ENCODE results near the gene NTSR2.

The NTSR2 gene

DNA sequence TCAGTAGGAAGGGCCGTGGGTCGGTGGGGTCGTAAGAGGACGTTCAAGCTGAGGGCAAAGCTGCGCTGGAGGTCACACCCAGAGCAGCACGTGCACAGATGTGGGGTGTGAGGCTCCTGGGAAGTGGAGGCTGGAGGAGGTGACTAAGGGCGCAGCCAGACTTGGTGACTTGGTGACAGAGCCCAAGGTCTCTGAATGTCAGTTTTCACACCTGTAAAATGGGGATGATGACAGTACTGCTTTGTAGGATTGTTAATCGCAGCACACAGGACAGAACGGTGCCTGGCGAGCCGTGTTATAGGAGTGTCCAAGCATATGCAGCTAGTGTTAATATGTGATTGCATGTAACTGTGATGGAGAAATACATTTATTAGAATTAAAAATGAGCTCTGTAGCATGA, 40.8 kb downstream of the NTSR2 start:
- no peak for DNase-seq (ENCODE audit: low read depth in 2 of 2)

DNA sequence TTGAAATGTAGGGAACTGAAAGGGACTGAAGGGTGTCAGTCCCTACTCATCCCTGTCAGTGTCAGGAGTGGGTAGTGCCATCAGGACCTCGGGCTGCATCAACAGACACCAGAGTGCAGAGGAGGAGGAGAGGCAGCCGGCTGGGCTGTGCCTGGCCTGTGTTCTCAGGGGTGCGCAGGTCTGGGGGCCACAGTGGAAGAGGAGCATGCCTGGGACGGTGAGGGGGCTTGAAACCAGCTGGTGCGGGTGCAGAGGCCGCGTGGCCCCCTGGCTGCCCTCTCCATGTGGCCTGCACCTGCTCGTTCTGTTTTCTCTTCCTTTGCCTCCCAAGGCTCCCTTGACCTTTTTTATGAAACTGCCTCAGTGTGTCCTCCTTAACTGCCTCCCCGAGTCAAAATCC, 41.3 kb downstream of the NTSR2 start:
- no peak for DNase-seq (ENCODE audit: low read depth in 2 of 2)

DNA sequence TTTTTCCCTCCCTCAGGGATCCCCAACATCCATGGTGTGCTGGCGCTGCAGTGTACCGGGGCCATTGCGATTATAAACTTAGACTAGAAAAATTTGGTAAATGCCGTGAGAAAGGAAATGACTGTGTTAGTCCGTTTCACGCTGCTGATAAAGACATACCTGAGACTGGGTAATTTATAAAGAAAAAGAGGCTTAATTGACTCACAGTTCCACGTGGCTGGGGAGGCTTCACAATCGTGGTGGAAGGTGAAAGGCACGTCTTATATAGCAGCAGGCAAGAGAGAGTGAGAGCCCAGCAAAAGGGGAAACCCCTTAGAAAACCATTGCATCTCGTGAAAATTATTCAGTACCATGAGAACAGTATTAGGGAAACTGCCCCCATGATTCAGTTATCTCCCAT, 44.3 kb downstream of the NTSR2 start:
- DNase-seq (ENCODE audit: low read depth in 2 of 2), result no peak

DNA sequence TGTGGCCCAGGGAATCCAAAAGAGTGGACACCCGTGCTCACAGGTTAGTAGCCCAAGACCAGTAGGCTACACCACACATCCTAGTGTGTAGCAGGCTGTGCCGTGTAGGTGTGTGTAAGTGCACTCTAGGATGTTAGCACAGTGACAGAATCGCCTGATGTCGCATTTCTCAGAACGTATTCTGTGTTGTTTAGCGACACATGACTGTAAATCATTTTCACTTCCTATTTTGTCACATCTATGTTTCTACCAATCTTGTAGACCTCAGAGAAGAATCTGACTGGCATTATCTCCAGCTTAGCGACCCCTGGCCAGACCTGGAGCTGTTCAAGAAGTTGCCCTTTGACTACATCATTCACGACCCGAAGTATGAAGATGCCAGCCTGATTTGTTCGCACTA, 45.1 kb downstream of the NTSR2 start:
- DNase-seq (ENCODE audit: low read depth in 2 of 2), result no peak

- DNase-seq (ENCODE audit: low read depth in 2 of 2), result no peak
Measured at GRCh38 chr2:11622611-11623010, 47.4 kb downstream of the NTSR2 start.

DNA sequence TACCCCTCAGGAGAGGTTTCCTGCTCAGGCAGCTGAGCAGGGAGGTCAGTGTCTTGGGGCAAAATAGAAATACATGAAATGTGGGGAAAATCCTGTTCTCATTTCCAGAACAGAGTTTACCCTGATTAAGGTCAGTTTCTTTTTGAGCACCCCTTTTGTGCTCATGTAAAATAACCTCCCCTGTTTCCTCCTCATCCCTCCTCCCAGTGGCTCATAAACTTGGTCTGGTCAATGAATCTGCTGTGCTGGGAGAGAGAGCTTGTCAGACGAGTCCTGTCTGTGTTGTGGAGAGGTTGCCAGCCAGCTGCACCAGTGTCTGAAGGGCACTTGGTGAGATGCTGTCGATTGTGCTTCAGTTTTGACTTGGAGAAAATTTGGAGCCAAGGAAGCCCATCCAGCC, 48.6 kb downstream of the NTSR2 start:
- DNase-seq (ENCODE audit: low read depth in 2 of 2), result no peak

- DNase-seq (ENCODE audit: low read depth in 2 of 2), result no peak
Measured at GRCh38 chr2:11618708-11619062, 51.3 kb downstream of the NTSR2 start.

- DNase-seq (ENCODE audit: low read depth in 2 of 2), result no peak
Measured at GRCh38 chr2:11617984-11618707, 51.8 kb downstream of the NTSR2 start.

DNA sequence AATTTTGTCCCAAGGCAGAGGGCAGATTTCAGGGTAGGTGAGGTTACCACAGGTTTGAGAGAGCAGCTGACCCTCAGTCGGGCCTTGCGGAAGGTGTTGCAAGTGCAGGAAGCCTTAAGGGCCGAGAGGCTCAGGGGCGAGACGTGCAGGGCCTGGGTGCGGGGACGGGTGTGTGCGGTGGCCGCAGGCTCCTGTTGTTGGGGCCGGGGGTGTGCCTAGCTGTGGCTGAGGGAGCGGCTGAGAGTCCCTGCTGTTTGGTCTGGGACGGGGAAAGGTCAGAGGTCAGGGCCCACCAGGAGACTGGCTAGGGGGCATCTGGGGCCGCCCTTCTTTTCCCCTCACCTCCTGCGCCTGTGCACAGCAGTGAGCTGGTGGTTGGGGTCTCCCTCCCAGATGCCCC, 52.5 kb downstream of the NTSR2 start:
- DNase-seq (ENCODE audit: low read depth in 2 of 2), result no peak

GRCh38 chr2:11616851-11617415, 53.1 kb downstream of the NTSR2 start:
- DNase-seq (ENCODE audit: low read depth in 2 of 2), result no peak

DNA sequence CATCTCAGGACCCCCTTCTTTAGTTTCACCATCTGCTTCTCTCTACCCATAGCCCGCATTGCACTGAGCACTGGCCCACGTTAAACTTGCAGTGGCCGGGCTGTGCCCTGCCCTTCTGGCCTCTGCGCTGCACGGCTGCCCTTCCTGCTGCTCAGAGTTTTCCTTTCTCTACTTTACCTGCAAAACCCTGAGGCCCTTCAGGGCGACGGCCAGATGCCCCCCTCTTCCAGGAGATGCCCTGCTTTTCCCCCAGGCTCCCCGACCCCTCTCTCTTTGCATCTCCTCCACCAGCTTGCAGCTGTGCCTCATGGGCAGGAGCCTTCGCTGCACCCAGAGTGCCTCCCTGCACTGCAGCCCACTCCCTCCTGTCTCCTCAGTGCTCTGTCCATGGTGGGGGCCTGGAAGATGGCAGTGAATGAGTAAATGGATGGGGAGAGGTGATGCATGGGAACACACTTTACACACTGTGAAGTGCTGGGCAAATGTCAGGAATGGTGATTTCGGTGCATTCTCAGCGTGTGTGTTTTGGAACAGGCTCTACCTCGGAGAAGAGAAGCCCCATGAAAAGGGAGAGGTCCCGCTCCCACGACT, 53.8 kb downstream of the NTSR2 start:
- DNase-seq (ENCODE audit: low read depth in 2 of 2), result no peak

DNA sequence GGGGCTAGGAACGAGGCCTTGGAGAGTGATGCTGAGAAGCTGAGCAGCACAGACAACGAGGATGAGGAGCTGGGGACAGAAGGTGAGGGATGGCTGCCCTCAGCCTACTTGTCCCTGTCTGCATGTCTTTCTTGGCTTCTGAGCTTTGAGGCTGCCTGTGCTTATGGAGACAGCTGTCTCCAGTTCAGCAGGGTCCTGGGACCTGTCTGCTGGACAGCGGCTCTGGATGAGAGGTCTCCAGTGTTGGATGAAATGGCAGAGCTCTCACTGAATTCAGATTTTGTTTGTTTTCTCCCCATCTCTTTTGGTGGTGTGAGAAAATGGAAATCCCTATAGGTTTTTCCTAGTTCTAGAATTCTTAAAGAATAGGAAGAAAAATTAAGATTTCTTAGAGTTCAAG, 54.8 kb downstream of the NTSR2 start:
- no peak for DNase-seq (ENCODE audit: low read depth in 2 of 2)

- DNase-seq (ENCODE audit: low read depth in 2 of 2), result no peak
Measured at GRCh38 chr2:11613297-11613696, 56.7 kb downstream of the NTSR2 start.

DNA sequence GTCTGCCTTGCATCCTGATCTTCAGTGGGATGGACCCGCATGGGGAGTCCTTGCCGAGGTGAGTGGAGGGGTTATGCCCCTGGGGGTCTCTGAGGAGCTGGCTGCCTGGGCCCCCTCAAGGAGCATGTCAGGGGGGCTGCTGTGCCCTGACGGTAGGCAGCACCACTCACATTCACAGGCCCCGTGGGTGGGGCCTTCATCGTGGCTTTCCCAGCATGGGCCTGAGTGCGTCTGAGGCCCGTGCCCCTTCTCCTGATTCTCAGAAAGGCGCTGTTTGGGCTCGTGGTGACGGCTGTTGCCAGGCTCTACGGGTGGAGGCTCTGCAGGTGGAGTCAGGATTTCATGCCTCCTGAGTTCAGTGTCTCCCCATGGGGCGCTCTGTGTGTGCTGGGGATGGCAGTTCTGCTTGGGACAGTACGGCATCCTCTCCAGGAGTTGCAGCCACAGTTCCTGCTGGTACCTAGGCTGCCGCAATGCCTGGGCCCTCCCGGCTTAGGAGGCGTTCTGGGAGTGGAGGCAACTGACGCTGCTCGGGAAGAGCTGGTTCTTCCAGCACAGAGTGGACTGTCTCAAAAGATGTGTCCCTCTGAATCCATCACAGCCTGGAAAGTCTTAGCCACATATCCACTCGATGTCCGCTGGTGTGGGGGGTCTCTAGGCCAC, 57.3 kb downstream of the NTSR2 start:
- DNase-seq (ENCODE audit: low read depth in 2 of 2), result no peak

DNA sequence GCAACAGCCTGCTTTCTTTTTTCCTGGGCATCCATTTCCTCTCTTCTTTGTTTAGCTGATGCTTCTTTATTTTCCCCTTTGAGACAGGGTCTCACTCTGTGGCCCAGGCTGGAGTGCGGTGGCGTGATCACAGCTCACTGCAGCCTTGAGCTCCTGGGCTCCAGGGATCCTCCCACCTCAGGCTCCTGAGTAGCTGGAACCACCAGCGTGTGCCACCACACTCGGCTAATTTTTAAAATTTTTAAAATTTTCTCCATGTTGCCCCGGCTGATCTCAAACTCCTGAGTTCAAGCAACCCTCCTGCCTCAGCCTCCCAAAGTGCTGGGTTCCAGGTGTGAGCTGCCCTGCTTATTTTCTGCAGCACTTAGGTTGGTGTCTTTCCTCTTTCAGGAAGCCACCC, 58.7 kb downstream of the NTSR2 start:
- DNase-seq (ENCODE audit: low read depth in 2 of 2), result no peak

DNA sequence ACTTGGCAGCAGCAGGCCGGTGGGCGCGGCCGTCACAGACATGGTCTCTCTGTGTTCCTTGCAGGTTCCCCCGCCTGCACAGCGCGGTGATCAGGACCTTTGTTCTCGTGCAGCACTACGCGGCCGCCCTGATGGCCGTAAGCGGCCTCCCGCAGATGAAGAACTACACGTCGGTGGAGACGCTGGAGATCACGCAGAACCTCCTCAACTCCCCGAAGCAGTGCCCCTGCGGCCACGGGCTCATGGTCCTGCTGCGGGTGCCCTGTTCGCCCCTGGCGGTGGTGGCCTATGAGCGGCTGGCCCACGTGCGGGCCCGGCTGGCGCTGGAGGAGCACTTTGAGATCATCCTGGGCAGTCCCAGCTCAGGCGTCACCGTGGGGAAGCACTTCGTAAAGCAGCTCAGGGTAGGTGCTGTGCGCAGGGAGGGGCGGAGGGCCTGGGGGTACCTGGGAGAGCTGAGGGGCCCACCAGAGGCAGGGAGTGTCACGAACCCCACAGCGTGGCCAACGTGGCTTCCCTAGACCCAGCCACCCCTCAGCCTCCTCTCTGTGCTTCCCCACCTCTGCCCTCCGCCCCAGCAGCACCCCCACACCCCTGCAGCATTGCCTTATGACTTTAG, 59.3 kb downstream of the NTSR2 start:
- no peak for DNase-seq (ENCODE audit: low read depth in 2 of 2)

Data from activated CD4-positive, alpha-beta T cell treated with anti-CD3 and anti-CD28 coated beads for 24 hours (primary cell).